PC-3 (cell line): Measurements from ENCODE around the gene MDC1. TPM values are rescaled to one million over a fixed set of nuclear protein-coding genes. Genes with fewer than 3 reads are reported as not detected.
A peak's percentile ranks its signal among the peaks of the same experiment; 100 is the strongest.

Source experiments
- ATAC-seq: fragments of 200-7000 bp; cut with Tn5 transposase; 2 replicates; pipeline ENCODE4 v1.9.1; 2020; ENCODE audit warnings: mild to moderate bottlenecking, moderate library complexity
- BruUV-seq: library from RNA; stranded (reverse); fragments of 400-500 nt; replicated peaks from 2 replicates; lab custom pipeline; 2021; lab: Mats Ljungman, UMichigan
- CTCF ChIA-PET: fragments of 300-600 bp; sonication (Branson Sonifier 250); formaldehyde crosslinking; loops from one replicate; lab custom pipeline; 2022; ENCODE audit warnings: antibody characterized with exemption; lab: Charles Lee
- POLR2A ChIA-PET: fragments of 300-600 bp; sonication (Branson Sonifier 250); formaldehyde crosslinking; loops from one replicate; lab custom pipeline; 2022; ENCODE audit warnings: antibody characterized with exemption; ENCODE audit not compliant: unreplicated experiment; lab: Charles Lee
- DNase-seq: peaks from one replicate; pipeline ENCODE4 v3.0.0-alpha.2; 2015
- H2AFZ ChIP-seq: fragments of 300-600 bp; sonication (generic); 2 replicates; pipeline ENCODE4 v1.6.0; 2016; ENCODE audit warnings: antibody characterized with exemption, low read length
- H3F3A ChIP-seq: fragments of 300-600 bp; sonication (generic); one replicate; pipeline ENCODE4 v1.6.0; 2017; ENCODE audit warnings: antibody characterized with exemption, low read length, control low read depth, mild to moderate bottlenecking; ENCODE audit not compliant: unreplicated experiment
- H3K27ac ChIP-seq: fragments of 300-600 bp; sonication (generic); 2 replicates; pipeline ENCODE4 v1.5.1; 2016; ENCODE audit warnings: mild to moderate bottlenecking, low read length
- H3K27me3 ChIP-seq: fragments of 300-600 bp; sonication (generic); 2 replicates; pipeline ENCODE4 v1.6.1; 2016; ENCODE audit warnings: low read length, mixed read lengths
- H3K36me3 ChIP-seq: fragments of 300-600 bp; sonication (generic); 2 replicates; pipeline ENCODE4 v1.6.1; 2016; ENCODE audit warnings: low read depth, mixed run types, low read length, mixed read lengths
- H3K4me1 ChIP-seq: fragments of 300-600 bp; sonication (generic); 2 replicates; pipeline ENCODE4 v1.5.1; 2016; ENCODE audit warnings: low read length; ENCODE audit not compliant: insufficient read depth
- H3K4me2 ChIP-seq: fragments of 300-600 bp; sonication (generic); 2 replicates; pipeline ENCODE4 v1.6.0; 2016; ENCODE audit warnings: low read length
- H3K4me3 ChIP-seq: fragments of 300-600 bp; sonication (generic); 2 replicates; pipeline ENCODE4 v1.5.1; 2016; ENCODE audit warnings: mild to moderate bottlenecking, low read length, mixed read lengths
- H3K79me2 ChIP-seq: fragments of 300-600 bp; sonication (generic); 2 replicates; pipeline ENCODE4 v1.6.1; 2017; ENCODE audit warnings: low read length, mixed read lengths
- H3K9ac ChIP-seq: fragments of 300-600 bp; sonication (generic); 2 replicates; pipeline ENCODE4 v1.6.0; 2016; ENCODE audit warnings: mild to moderate bottlenecking, low read length
- H3K9me2 ChIP-seq: fragments of 300-600 bp; sonication (generic); replicated peaks from 2 replicates; pipeline ENCODE4 v1.6.1; 2016; ENCODE audit warnings: mixed run types, low read length, mixed read lengths
- H3K9me3 ChIP-seq: fragments of 300-600 bp; sonication (generic); 2 replicates; pipeline ENCODE4 v1.6.1; 2016; ENCODE audit warnings: low read length, mixed read lengths
- H4K20me1 ChIP-seq: fragments of 300-600 bp; sonication (generic); 2 replicates; pipeline ENCODE4 v1.6.1; 2016; ENCODE audit warnings: low read length, mixed read lengths
- EZH2 ChIP-seq: fragments of 300-600 bp; sonication (generic); IDR thresholded peaks from one replicate; pipeline ENCODE4 v1.6.1; 2017; ENCODE audit warnings: antibody characterized with exemption, mild to moderate bottlenecking, low read length; ENCODE audit not compliant: unreplicated experiment
- EZH2phosphoT487 ChIP-seq: fragments of 300-600 bp; sonication (generic); IDR thresholded peaks from 2 replicates; pipeline ENCODE4 v1.6.1; 2018; ENCODE audit warnings: mild to moderate bottlenecking, antibody characterized with exemption, low read length, borderline replicate concordance
- intact Hi-C: fragments of 100-400 bp; cut with micrococcal nuclease; formaldehyde crosslinking; loops from 2 replicates; pipeline ENCODE4 v1.9.0; 2023
- total RNA-seq: library from RNA; depleted of rRNA; stranded (reverse); fragments of >200 nt; gene quantifications from 2 replicates; pipeline ENCODE4 v1.2.3, GENCODE V29; 2014
- TF ChIP-seq, protein P1 (sequence below): fragments of 300-600 bp; sonication (generic); conservative IDR thresholded peaks from 2 replicates; pipeline ENCODE4 v1.5.1; 2017; ENCODE audit warnings: antibody characterized with exemption, low read depth, mild to moderate bottlenecking, low read length

The MDC1 gene
- total RNA-seq, 1 experiment from 2014 or later: 19.6 TPM

DNA sequence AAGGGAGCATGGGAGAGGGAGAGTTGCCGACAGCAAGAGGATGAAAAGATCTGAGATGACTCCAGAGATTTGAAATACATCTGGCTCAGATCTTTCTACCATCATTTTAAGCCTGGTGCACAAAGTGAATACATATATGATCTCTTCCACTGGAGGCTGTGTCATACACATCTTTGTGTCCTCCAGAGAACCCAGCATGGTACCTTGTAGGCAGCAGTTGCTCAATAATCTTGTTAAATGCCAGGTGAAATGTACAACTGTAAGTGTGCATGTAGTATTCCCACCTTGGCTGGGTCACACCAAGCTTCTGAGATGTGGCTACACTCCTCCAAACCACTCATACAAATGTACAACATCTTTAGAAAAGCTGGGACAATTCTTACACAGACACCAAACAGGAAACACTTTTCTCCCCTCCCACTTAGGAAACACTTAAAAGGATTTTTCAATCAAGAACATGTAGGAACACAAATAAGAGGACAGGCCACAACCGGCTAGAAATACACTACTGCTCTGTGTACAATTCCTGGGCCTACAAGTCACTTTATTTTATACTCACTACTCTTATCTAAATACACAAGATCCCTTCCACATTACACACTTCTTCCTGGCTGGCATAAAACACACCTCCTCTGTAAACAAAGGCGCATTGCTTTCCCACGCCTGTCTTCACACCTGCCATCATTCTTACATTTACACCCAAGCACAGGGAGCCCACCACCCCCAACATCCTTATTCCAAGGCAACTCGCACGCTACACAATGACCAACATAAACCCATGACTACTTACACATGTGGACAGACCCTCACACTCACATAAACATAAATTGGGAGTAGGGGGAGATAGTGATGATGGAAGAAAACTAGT, 31.1 kb upstream of the MDC1 start:
- no peaks in the 10 kb centered on the region for H3K9me3 ChIP-seq
- peak; percentile 21 for ATAC-seq
- ChIA-PET CTCF (interaction anchor here (0.5 kb wide), 1 partner anchor 8 kb away, joined by 5 read pairs; no protein-coding TSS in a partner anchor), POLR2A (interaction anchor here (0.5 to 1.2 kb wide), 8 partner anchors 17 to 138 kb away, joined by 3 to 16 read pairs (median 4); no protein-coding TSS in a partner anchor)
- H3K79me2 ChIP-seq: peaks cover 60% of the 10 kb centered on the region
- DNase-seq: peak; percentile 81
- H3K4me1 ChIP-seq: peaks cover 78% of the 10 kb centered on the region
- H4K20me1 ChIP-seq: peaks cover 8% of the 10 kb centered on the region
- H3K9ac ChIP-seq: peak overlapping the region; percentile 98
- H3K4me2 ChIP-seq: peak overlapping the region; percentile 64
- H3K36me3 ChIP-seq: peaks cover 11% of the 10 kb centered on the region
- intact Hi-C loops: loop anchor here (1.0 to 5.0 kb wide), 4 partner anchors 21 to 329 kb away; no protein-coding TSS in a partner anchor
- H2AFZ ChIP-seq: no peak overlapping the region
- H3K27me3 ChIP-seq: no peaks in the 10 kb centered on the region
- H3K27ac ChIP-seq: peak overlapping the region; percentile 98
- H3K9me2 ChIP-seq: no peaks in the 10 kb centered on the region
- no TSS peak for BruUV-seq
- H3F3A ChIP-seq: peaks cover 30% of the 10 kb centered on the region
- H3K4me3 ChIP-seq: peak overlapping the region; percentile 29; the same call in 1 of the 2 replicates
- TF ChIP-seq EZH2phosphoT487 (no peak), EZH2 (no peak)
- TF ChIP-seq, protein P1, sequence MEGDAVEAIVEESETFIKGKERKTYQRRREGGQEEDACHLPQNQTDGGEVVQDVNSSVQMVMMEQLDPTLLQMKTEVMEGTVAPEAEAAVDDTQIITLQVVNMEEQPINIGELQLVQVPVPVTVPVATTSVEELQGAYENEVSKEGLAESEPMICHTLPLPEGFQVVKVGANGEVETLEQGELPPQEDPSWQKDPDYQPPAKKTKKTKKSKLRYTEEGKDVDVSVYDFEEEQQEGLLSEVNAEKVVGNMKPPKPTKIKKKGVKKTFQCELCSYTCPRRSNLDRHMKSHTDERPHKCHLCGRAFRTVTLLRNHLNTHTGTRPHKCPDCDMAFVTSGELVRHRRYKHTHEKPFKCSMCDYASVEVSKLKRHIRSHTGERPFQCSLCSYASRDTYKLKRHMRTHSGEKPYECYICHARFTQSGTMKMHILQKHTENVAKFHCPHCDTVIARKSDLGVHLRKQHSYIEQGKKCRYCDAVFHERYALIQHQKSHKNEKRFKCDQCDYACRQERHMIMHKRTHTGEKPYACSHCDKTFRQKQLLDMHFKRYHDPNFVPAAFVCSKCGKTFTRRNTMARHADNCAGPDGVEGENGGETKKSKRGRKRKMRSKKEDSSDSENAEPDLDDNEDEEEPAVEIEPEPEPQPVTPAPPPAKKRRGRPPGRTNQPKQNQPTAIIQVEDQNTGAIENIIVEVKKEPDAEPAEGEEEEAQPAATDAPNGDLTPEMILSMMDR: no peak

DNA sequence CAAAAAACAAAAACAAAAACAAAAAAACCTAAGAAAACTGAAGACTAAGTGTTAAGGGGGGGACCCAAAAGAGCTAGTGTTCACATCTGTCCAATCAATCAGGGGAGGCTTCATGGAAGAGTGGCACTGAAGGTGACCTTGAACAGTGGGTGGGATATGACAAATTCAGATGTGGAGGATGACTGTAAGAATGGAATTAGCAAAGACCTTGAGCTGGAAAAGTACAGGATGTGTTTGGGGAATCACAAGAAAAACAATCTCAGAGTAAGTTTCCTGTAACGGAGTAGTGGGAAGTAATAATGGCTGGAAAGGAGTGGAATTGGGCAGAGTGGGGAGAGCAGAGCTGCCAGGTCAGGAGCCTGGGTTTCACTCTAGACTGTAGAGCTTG, 30.2 kb upstream of the MDC1 start:
- no peaks in the 10 kb centered on the region for H3K27me3 ChIP-seq
- peak overlapping the region; percentile 64 for H3K4me2 ChIP-seq
- no peak for DNase-seq
- ChIA-PET POLR2A (no interaction called here), CTCF (no interaction called here)
- BruUV-seq: no TSS peak
- H3K79me2 ChIP-seq: peaks cover 64% of the 10 kb centered on the region
- intact Hi-C loops: loop anchor here (5.0 kb wide), 1 partner anchor 330 kb away; no protein-coding TSS in a partner anchor
- no peaks in the 10 kb centered on the region for H3K9me3 ChIP-seq
- TF ChIP-seq EZH2: no peak
- no peak for TF ChIP-seq EZH2phosphoT487
- TF ChIP-seq, protein P1: no peak
- H3K9ac ChIP-seq: peak overlapping the region; percentile 98
- peaks cover 73% of the 10 kb centered on the region for H3K4me1 ChIP-seq
- peak overlapping the region; percentile 98 for H3K27ac ChIP-seq
- no peak overlapping the region; the same call in 1 of the 2 replicates for H3K4me3 ChIP-seq
- no peak overlapping the region for H2AFZ ChIP-seq
- H3F3A ChIP-seq: peaks cover 25% of the 10 kb centered on the region
- H3K9me2 ChIP-seq: no peaks in the 10 kb centered on the region
- H4K20me1 ChIP-seq: peaks cover 9% of the 10 kb centered on the region
- ATAC-seq: no peak
- H3K36me3 ChIP-seq: peaks cover 13% of the 10 kb centered on the region
